Lower leg skin (tissue), 3 donors: ENCODE results near the gene ADPGK.

Experiments used
- POLR2A ChIP-seq, 2 donors: fragments of 450-650 bp; IDR thresholded peaks; one replicate each; pipeline ENCODE4 v1.6.1; 2016 to 2017; ENCODE audit warnings: antibody characterized with exemption in 2 of 2, mild to moderate bottlenecking in 1 of 2, moderate library complexity in 1 of 2
- TF ChIP-seq, protein P1 (sequence below), 3 donors: fragments of 450-650 bp; IDR thresholded peaks; one replicate each; pipeline ENCODE4 v1.5.1; 2016; ENCODE audit warnings: antibody characterized with exemption in 3 of 3, mild to moderate bottlenecking in 3 of 3, moderate library complexity in 2 of 3

GRCh38 chr15:72781631-72782030 is 1.9 kb downstream of the ADPGK start:
- TF ChIP-seq, protein P1, sequence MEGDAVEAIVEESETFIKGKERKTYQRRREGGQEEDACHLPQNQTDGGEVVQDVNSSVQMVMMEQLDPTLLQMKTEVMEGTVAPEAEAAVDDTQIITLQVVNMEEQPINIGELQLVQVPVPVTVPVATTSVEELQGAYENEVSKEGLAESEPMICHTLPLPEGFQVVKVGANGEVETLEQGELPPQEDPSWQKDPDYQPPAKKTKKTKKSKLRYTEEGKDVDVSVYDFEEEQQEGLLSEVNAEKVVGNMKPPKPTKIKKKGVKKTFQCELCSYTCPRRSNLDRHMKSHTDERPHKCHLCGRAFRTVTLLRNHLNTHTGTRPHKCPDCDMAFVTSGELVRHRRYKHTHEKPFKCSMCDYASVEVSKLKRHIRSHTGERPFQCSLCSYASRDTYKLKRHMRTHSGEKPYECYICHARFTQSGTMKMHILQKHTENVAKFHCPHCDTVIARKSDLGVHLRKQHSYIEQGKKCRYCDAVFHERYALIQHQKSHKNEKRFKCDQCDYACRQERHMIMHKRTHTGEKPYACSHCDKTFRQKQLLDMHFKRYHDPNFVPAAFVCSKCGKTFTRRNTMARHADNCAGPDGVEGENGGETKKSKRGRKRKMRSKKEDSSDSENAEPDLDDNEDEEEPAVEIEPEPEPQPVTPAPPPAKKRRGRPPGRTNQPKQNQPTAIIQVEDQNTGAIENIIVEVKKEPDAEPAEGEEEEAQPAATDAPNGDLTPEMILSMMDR (IDR thresholded peaks at IDR 0.05) = no peak
- TF ChIP-seq POLR2A (IDR thresholded peaks at IDR 0.05) = no peak
